KMS-11 (cell line): ENCODE measurements around the gene AKAP13.

Experiments used
- H2AFZ ChIP-seq: fragments of 200-600 bp; sonication (generic); 2 replicates; pipeline ENCODE4 v1.6.1; 2016; ENCODE audit warnings: antibody characterized with exemption, mixed run types, low read depth
- H3K27ac ChIP-seq: fragments of 200-600 bp; sonication (generic); 2 replicates; pipeline ENCODE4 v1.6.1; 2016; ENCODE audit warnings: mild to moderate bottlenecking, mixed run types
- H3K27me3 ChIP-seq: fragments of 200-600 bp; sonication (generic); 2 replicates; pipeline ENCODE4 v1.6.1; 2017; ENCODE audit warnings: mild to moderate bottlenecking, low read depth, mixed run types, moderate library complexity; ENCODE audit not compliant: insufficient read depth
- H3K36me3 ChIP-seq: fragments of 200-600 bp; sonication (generic); 2 replicates; pipeline ENCODE4 v1.6.1; 2017; ENCODE audit warnings: mild to moderate bottlenecking, mixed run types; ENCODE audit not compliant: insufficient read depth
- H3K4me1 ChIP-seq: fragments of 200-600 bp; sonication (generic); 2 replicates; pipeline ENCODE4 v1.6.1; 2016; ENCODE audit warnings: mild to moderate bottlenecking, low read depth, mixed run types; ENCODE audit not compliant: poor library complexity, severe bottlenecking
- H3K4me2 ChIP-seq: fragments of 200-600 bp; sonication (generic); 2 replicates; pipeline ENCODE4 v1.7.0; 2016; ENCODE audit warnings: mild to moderate bottlenecking, mixed run types
- H3K4me3 ChIP-seq: fragments of 200-600 bp; sonication (generic); IDR thresholded peaks from 2 replicates; pipeline ENCODE4 v1.6.1; 2017; ENCODE audit warnings: low read depth, low read length, mixed read lengths; ENCODE audit not compliant: insufficient read depth
- H3K79me2 ChIP-seq: fragments of 200-600 bp; sonication (generic); 2 replicates; pipeline ENCODE4 v1.6.1; 2016; ENCODE audit warnings: low read depth, mixed run types; ENCODE audit not compliant: insufficient read depth
- H3K9ac ChIP-seq: fragments of 200-600 bp; sonication (generic); 2 replicates; pipeline ENCODE4 v1.6.1; 2016; ENCODE audit warnings: mild to moderate bottlenecking, mixed run types
- H4K20me1 ChIP-seq: fragments of 200-600 bp; sonication (generic); 2 replicates; pipeline ENCODE4 v1.6.1; 2016; ENCODE audit warnings: mild to moderate bottlenecking, mixed run types; ENCODE audit not compliant: insufficient read depth
- TF ChIP-seq, protein P1 (sequence below): fragments of 200-600 bp; sonication (generic); conservative IDR thresholded peaks from 2 replicates; pipeline ENCODE4 v1.6.1; 2017; ENCODE audit warnings: low read depth, mild to moderate bottlenecking, antibody characterized with exemption, low read length, moderate library complexity, mixed read lengths

AKAP13 gene

DNA sequence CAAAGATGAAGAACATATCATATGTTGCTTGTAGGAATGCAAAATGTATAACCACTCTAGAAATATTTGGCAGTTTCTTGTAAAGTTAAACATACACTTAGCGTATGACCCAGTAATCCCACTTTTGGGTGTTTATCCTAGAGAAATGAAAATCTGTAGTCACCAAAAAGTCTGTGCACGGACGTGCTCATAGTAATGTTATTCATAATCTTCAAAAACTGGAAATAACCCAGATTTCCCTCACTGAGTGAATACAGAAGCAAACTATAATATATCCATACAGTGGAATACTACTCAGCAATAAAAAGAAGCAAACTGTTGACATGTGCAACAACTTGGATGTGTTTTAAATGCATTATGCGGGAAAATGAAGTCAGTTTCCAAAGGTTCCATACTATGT is 155.9 kb downstream of the AKAP13 start:
- Histone ChIP-seq H3K9ac (no peak overlapping the region), H3K36me3 (no peaks in the 10 kb centered on the region), H3K4me1 (no peaks in the 10 kb centered on the region), H3K4me2 (no peak overlapping the region), H3K27me3 (no peaks in the 10 kb centered on the region), H3K4me3 (no peak overlapping the region), H3K27ac (no peak overlapping the region), H4K20me1 (no peaks in the 10 kb centered on the region), H2AFZ (no peak overlapping the region), H3K79me2 (no peaks in the 10 kb centered on the region)
- TF ChIP-seq, protein P1, sequence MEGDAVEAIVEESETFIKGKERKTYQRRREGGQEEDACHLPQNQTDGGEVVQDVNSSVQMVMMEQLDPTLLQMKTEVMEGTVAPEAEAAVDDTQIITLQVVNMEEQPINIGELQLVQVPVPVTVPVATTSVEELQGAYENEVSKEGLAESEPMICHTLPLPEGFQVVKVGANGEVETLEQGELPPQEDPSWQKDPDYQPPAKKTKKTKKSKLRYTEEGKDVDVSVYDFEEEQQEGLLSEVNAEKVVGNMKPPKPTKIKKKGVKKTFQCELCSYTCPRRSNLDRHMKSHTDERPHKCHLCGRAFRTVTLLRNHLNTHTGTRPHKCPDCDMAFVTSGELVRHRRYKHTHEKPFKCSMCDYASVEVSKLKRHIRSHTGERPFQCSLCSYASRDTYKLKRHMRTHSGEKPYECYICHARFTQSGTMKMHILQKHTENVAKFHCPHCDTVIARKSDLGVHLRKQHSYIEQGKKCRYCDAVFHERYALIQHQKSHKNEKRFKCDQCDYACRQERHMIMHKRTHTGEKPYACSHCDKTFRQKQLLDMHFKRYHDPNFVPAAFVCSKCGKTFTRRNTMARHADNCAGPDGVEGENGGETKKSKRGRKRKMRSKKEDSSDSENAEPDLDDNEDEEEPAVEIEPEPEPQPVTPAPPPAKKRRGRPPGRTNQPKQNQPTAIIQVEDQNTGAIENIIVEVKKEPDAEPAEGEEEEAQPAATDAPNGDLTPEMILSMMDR, result no peak

DNA sequence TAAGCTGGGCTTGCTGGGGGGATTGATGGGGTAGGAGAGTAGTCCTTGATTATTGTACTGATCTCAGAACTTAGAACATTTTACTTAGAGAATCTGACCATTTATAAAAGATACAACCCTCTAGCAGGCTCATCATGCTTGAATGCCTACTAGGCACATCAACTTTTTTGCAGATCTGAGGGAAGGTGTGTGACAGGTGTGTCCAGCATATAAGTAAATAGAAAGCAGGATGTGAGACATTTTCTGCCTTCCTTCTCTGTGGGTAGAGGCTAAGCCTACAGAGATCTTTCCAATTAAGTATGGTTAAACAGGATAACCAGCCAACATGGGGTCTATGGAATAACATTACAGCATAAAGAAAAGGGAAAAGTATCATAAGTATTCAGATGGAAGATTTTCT is 159.1 kb downstream of the AKAP13 start:
- no peak overlapping the region for H2AFZ ChIP-seq
- H3K79me2 ChIP-seq, result no peaks in the 10 kb centered on the region
- H3K27me3 ChIP-seq, result no peaks in the 10 kb centered on the region
- H4K20me1 ChIP-seq, result no peaks in the 10 kb centered on the region
- no peaks in the 10 kb centered on the region for H3K4me1 ChIP-seq
- no peaks in the 10 kb centered on the region for H3K36me3 ChIP-seq
- H3K4me3 ChIP-seq, result no peak overlapping the region
- no peak overlapping the region for H3K4me2 ChIP-seq
- TF ChIP-seq, protein P1, result no peak
- no peak overlapping the region for H3K9ac ChIP-seq
- no peak overlapping the region for H3K27ac ChIP-seq

DNA sequence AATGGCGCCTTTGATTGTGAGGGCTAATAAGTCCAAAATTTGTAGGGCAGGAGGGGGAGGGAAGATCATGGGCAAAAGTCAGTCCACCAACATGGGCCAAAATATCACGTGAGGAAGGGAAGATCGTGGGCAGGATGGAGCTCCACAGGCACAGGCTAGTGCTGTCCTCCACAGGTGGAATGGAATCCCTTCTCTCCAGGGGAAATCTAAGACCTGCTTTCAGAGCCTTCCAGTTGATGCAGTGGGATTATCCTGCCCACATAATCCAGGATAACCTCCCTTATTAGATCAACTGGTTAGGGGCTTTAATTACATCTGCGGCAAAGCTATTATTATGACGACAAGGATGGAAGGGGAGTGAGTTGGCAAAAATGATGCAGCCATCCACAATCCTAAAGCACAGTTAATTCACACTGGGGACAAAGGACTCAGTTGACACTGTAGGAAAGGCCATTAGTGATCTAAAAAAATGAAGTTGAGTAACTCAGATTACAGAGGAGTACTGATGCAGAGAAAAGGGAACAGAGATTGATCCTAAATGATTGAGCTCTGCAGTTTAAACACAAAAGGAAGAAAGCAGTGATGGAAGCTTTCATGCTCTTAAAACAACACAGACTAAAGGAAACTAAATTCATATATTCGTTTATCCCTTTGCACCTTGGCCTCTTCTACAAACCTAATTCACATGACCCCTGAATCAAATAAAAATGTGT is 159.8 kb downstream of the AKAP13 start:
- Histone ChIP-seq H3K4me3 (no peak overlapping the region), H3K36me3 (no peaks in the 10 kb centered on the region), H2AFZ (no peak overlapping the region), H4K20me1 (no peaks in the 10 kb centered on the region), H3K27ac (no peak overlapping the region), H3K9ac (no peak overlapping the region), H3K79me2 (no peaks in the 10 kb centered on the region), H3K4me1 (no peaks in the 10 kb centered on the region), H3K4me2 (no peak overlapping the region), H3K27me3 (no peaks in the 10 kb centered on the region)
- TF ChIP-seq, protein P1, result no peak

DNA sequence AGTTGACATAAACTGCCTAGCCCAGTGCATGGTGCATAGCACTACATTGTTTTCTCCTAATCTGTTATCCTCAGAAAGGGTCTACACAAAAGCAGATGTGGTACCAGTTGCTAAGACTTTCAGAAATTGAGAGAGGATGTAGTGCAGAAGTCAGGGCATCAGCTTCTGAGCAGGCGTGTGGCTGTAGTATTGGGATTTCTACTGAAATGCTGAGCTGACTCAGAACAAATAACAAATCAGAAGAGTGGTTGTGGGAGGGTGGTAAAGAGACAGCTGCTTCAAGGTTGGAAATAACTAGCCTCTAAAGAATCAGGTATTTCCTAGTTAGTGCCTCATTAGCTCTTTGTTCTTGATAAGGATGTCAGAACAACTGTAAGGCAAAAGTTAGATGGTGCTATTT is 161.3 kb downstream of the AKAP13 start:
- no peak overlapping the region for H2AFZ ChIP-seq
- H3K36me3 ChIP-seq, result no peaks in the 10 kb centered on the region

More for the DNA sequence above, 161.3 kb downstream of the AKAP13 start:
- TF ChIP-seq, protein P1, result no peak
- Histone ChIP-seq H3K4me2 (no peak overlapping the region), H4K20me1 (no peaks in the 10 kb centered on the region), H3K79me2 (no peaks in the 10 kb centered on the region), H3K4me1 (no peaks in the 10 kb centered on the region), H3K27me3 (no peaks in the 10 kb centered on the region), H3K27ac (no peak overlapping the region), H3K9ac (no peak overlapping the region), H3K4me3 (no peak overlapping the region)
